NCI-H128 (cell line): Measurements from ENCODE around the gene PODXL.

ENCODE experiments used
- DNase-seq: peaks from one replicate; lab custom pipeline; 2025; ENCODE audit not compliant: unreplicated experiment; lab: John Stamatoyannopoulos, UW

Gene PODXL

DNA sequence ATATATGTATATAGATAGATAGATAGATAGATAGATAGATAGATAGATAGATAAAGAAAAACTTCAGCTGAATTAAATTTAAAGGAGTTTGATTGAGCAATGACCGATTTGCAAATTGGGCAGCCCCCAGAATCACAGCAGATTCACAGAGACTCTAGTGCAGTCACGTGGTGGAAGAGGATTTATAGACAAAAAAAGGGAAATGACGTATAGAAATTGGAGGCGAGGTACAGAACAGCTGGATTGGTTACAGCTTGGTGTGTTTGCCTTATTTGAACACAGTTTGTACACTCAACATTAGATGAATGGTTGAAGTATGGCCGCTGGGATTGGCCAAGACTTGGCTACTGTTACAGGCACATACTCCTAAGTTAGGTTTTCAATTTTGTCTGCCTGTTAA lies 8.2 kb upstream of the PODXL start:
- DNase-seq, result no peak

DNA sequence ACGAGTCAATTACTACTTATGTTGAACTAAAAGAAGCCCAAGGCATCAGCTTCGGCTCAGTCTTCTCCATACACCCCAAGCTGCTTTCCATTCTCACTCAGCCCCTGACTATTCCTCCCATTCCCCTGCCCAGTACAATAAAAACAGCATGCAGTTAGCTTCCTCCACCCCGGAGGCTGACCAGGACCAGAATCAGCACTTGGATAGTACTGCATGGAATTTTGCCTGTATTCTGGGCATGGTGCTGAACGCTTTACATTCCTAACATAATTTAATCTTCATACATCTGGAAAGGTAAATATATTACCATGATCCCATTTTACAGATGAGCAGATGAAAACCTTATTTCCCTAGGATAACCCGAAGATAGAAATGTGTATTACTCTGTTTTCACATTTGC lies 7.5 kb upstream of the PODXL start:
- DNase-seq, result no peak

- no peak for DNase-seq
Observed at GRCh38 chr7:131562941-131563340, 6.5 kb upstream of the PODXL start.

DNA sequence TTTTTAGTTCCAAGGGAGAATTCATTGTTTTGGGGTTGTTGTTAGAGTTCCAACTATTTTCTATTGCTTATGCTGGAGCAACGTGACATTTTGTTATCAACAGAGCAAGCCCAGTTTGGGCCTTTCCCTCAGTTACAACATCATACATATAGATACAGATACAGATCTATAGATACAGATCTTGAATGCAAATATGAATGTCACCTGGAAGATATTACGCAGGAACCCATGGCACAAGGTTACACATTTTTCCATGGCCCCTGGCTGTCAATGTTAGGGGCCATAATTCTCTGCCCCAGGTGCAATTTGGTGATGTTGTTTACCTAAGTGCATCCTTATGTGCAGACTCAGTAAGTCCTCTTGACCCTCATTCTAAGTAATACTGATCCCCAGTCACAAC lies 3.6 kb upstream of the PODXL start:
- no peak for DNase-seq

DNA sequence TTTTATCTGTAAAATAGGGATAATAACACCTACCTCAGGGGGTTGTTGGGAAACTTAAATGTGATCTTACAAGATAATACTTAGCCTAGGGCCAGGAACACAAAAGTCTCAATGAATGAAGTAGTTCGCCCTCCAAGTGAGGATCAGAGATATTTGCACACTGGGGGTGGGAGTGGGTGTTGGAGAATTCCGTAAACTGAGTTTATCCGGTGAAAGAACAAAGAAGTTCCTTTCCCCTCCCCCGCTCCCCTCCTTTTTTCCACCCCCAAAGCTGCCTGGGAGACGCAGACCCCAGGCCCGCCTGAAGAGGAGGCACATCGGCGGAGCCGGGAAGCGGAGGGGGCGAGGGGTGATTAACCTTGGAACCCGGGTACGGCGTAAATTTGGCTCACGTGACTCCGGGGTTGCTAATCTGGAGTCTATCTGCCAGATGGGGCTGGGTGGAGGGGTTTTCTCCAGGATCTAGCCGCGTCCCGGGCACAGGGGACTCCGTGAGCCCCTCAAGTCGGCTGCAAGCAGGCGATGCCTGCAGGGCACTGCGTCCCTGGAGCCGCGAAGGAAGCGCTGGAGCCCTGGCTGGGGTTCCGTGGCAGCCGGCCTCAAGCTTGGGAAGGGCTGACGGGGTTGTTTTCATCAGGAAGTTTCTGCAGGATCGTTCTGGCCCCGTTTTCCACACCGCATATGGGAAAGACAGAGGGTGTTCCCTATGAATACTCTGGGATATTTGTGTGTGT lies 1.4 kb upstream of the PODXL start:
- no peak for DNase-seq

- DNase-seq, result no peak
Observed at GRCh38 chr7:131556909-131557651, 652 bp upstream of the PODXL start.

- no peak for DNase-seq
Observed at GRCh38 chr7:131555552-131556052, 826 bp downstream of the PODXL start.

DNA sequence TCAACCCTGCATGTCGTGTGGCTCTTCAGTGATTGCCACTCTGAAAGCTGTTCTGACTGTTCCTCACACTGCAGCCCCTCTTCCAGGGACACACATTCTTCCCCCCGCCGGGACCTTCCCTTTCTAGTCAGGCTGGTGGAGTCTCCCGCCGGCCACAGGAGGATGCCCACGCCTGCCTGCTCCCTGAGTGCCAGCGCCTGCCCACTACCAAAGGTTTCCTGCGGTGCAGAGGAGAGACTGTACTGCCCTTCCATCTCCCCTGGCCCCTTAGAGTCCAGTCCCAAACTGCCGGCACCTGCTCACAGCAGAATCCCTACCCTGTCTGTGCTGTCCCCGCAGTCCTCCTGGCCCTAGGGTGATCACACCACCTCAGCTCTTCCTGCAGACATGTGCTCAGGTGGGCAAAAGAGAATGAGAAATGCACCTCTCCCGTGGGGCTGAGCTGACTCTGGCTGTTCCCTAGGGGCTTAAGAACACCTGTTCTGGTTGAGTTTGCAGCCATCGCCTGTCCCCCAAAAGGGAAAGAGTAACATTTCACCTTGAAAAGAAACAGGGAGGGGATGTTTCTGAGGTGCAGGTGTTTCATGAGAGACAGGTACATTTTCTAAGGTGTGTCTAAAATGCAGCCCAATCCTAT lies 1.4 kb downstream of the PODXL start:
- no peak for DNase-seq

DNA sequence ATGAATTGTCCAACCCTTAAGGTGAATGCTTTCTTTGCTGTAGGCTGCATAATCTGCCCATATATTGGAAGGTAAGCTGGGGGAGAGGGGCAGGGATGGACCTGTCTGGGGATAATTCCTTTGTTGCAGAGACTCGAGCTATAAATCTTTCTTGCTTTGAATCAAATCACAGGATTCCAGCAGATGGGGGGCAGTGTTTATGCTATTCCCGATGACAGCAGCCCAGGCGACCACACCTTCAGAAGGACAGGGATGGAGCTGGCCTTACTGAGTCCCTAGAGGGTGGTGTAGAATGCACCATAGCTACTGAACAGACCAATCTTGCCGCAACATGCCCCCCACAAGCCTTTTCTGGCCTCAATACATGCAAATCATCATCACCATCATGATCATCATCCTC lies 2.5 kb downstream of the PODXL start:
- no peak for DNase-seq

- no peak for DNase-seq
Observed at GRCh38 chr7:131552053-131552452, 4.4 kb downstream of the PODXL start.

DNA sequence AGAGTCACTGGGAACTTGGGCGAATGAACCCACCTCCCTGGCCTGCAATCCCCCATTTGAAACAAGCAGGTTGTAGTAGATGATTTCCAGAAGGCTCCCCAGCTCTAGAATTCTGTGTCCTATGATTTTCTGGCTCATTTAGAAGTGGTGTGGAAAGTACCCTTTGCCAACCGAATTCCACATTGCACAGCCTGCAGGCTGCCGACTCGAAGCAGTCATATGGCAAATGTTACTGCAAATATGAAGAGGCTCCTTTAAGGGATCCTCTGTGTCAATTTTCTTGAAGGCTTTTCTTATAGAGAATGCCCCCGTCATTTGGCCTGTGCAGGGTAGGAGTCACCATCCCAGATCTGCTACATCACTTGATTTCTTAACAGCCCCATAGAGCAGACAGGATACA lies 5.6 kb downstream of the PODXL start:
- no peak for DNase-seq

GRCh38 chr7:131548371-131548770 lies 8.1 kb downstream of the PODXL start:
- no peak for DNase-seq

GRCh38 chr7:131547589-131547988 lies 8.8 kb downstream of the PODXL start:
- DNase-seq, result no peak

DNA sequence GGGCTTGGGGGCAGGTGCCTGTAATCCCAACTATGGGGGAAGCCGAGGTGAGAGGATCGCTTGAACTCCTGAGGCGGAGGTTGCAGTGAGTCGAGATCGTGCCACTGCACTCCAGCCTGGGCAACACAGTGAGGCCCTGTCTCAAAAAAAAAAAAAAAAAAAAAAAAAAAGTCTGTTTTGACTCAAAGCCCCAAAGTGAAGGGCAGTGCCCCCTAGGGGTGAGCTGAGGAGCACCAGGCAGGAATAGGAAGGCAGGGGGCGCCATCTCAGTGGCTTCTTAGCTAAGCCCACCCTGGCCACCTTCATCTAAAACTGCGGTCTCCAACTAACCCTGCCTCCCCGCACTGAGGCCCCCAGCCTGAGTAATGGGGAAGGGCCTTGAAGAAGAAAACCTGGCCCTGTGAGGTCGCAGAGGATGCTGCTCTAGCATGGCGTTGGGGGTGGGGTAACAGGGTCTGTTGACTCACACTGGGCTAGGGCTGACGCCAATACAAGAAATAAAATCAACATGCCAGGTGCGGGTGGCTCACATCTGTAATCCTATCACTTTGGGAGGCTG lies 9.8 kb downstream of the PODXL start:
- no peak for DNase-seq

- no peak for DNase-seq
Observed at GRCh38 chr7:131546126-131546525, 10.3 kb downstream of the PODXL start.

GRCh38 chr7:131544449-131545301 lies 11.8 kb downstream of the PODXL start:
- DNase-seq, result no peak

- no peak for DNase-seq
Observed at GRCh38 chr7:131544021-131544420, 12.4 kb downstream of the PODXL start.

DNA sequence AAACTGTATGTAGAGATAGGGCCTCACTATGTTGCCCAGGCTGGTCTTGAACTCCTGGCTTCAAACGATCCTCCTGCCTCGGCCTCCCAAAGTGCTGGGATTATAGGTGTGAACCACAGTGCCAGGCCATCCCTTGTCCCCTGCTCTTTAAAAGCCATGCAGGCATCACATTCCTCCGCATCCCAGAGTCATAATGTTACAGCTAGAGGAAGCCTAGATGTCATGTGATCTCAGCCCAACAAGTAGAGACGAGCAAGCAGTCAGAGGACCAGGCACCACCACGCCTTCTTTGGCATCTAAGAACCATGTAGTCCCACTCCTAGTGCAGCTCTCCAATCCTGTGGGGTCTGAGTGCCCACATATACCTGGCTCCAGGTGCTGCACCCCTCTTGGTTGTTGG lies 13.1 kb downstream of the PODXL start:
- no peak for DNase-seq

DNA sequence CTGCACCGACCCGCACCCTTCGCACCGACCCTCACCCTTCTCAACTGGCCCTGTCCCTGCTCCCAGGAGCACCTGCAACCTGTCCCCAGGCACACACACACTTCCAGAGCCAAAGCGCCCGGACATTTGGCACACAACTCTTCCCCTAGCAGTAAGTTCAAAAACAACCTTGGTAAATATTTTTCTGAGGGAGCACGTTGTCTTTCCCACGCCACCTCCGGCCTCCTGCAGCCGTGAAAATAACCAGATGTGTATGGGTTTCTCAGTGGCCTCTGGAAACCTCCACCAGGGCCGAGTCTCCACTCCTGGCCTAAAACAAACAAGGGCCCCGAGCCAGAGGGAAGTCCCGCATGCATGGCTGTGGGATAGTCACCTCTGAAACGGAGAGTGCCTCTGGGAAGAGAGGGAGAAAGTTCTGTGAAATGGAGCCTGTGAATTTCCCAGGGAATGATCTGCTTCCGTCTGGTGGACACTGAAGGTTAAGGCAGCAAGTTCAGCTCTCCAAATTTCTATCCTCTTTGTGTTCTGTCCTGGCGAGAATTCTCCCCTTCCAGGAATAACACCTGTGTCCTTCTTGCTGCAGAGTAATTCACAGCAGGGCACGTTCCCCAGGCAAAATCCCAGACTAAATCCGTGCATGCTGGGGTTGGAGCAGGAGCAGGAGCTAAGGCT lies 15.8 kb downstream of the PODXL start:
- DNase-seq, result no peak

- DNase-seq, result no peak
Observed at GRCh38 chr7:131538813-131539179, 17.6 kb downstream of the PODXL start.
